ENCODE results near the gene PSMG2. TPM values are rescaled to one million over a fixed set of nuclear protein-coding genes. Genes with fewer than 3 reads are reported as not detected.

PSMG2 gene
- total and polyA plus RNA-seq, 2 of the 4 experiments (the other 2 are of a cell fraction) = 34.4 to 59.5 TPM

DNA sequence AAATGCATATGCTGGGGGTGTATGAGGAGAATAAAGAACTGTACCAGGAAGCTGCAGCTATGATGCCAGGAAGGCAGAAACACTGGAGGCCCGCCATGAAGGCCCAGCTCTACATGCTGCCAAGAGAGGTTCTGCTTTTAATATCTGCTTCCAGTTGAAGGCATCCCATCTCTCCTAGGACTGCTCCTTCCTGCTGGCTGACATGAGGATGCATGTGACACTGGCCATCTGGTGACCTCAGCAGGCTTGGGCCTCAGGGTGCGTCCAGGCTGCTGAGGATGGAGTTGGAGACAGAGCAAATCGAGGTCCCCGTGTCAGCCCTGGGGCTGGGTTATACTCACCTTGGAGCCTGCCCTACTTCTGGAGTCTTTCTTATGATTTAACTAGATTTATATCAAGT is 49.0 kb downstream of the PSMG2 start:
- in situ Hi-C loops (cut with MboI; ENCODE audit: low sequenced_read_pairs) = loop anchor here (25.0 kb wide), 1 partner anchor 885 kb away; no protein-coding TSS in a partner anchor
- BruUV-seq (replicated peaks) = no TSS peak

More for the DNA sequence above, 49.0 kb downstream of the PSMG2 start:
- no peak overlapping the region for H2AK9ac ChIP-seq (replicated peaks; ENCODE audit: low read depth, low read length, poor library complexity)
- no peak overlapping the region for H2BK120ac ChIP-seq (ENCODE audit: low read depth, low read length)
- no peak overlapping the region for H2BK5ac ChIP-seq (ENCODE audit: low read depth, low read length, poor library complexity, severe bottlenecking)
- H4K91ac ChIP-seq (ENCODE audit: insufficient read depth, low read depth, low read length) = no peak overlapping the region
- dilution Hi-C loops (cut with HindIII; ENCODE audit: low sequenced_read_pairs, unreplicated experiment) = no loop called here
- H3K27ac ChIP-seq (ENCODE audit: insufficient read depth, low read length) = no peak overlapping the region
- no peaks in the 10 kb centered on the region for H3K36me3 ChIP-seq (ENCODE audit: control insufficient read depth, insufficient read depth, low read length)
- H3K4me2 ChIP-seq (ENCODE audit: low read depth, low read length) = no peak overlapping the region
- H2AK5ac ChIP-seq (ENCODE audit: low read depth, low read length) = no peak overlapping the region; the same call in 1 of the 2 replicates
- H3K23ac ChIP-seq (ENCODE audit: low read depth, low read length) = no peak overlapping the region
- DNase-seq (no peak), ATAC-seq (ENCODE audit: low read depth) (no peak)
- H3K14ac ChIP-seq (replicated peaks; ENCODE audit: low read depth, low read length) = no peak overlapping the region
- peaks cover 7% of the 10 kb centered on the region for H3K4me1 ChIP-seq (ENCODE audit: control insufficient read depth, insufficient read depth, low read length)
- no peak overlapping the region for H3K9ac ChIP-seq (ENCODE audit: low read depth, low read length)
- POLR2A ChIA-PET (ENCODE audit: unreplicated experiment) = no interaction called here
- H3K9me1 ChIP-seq (ENCODE audit: insufficient read depth, low read length) = peaks cover 4% of the 10 kb centered on the region; the same call in 1 of the 2 replicates
- TF ChIP-seq USF2 (IDR thresholded peaks at IDR 0.05; ENCODE audit: low read depth, low read length) (no peak), ELK1 (IDR thresholded peaks at IDR 0.05; ENCODE audit: borderline replicate concordance, low read depth, low read length) (no peak), NFE2L2 (IDR thresholded peaks at IDR 0.05; ENCODE audit: low read depth, low read length) (no peak), BHLHE40 (IDR thresholded peaks at IDR 0.05; ENCODE audit: low read depth, low read length) (no peak), CEBPB (IDR thresholded peaks at IDR 0.05; ENCODE audit: low read depth, low read length) (no peak), CHD1 (IDR thresholded peaks at IDR 0.05; ENCODE audit: low read depth, low read length) (no peak), POLR2A (IDR thresholded peaks at IDR 0.05; ENCODE audit: low read depth, low read length) (no peak), RFX5 (IDR thresholded peaks at IDR 0.05; ENCODE audit: low read depth, low read length) (no peak), MAFK (IDR thresholded peaks at IDR 0.05; ENCODE audit: low read depth, low read length) (no peak)
- TF ChIP-seq, protein P1, sequence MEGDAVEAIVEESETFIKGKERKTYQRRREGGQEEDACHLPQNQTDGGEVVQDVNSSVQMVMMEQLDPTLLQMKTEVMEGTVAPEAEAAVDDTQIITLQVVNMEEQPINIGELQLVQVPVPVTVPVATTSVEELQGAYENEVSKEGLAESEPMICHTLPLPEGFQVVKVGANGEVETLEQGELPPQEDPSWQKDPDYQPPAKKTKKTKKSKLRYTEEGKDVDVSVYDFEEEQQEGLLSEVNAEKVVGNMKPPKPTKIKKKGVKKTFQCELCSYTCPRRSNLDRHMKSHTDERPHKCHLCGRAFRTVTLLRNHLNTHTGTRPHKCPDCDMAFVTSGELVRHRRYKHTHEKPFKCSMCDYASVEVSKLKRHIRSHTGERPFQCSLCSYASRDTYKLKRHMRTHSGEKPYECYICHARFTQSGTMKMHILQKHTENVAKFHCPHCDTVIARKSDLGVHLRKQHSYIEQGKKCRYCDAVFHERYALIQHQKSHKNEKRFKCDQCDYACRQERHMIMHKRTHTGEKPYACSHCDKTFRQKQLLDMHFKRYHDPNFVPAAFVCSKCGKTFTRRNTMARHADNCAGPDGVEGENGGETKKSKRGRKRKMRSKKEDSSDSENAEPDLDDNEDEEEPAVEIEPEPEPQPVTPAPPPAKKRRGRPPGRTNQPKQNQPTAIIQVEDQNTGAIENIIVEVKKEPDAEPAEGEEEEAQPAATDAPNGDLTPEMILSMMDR (conservative IDR thresholded peaks at IDR 0.05; ENCODE audit: low read depth, low read length) = no peak
- H3K4me3 ChIP-seq (ENCODE audit: insufficient read depth, low read depth, low read length) = no peak overlapping the region
- no peaks in the 10 kb centered on the region for H3K27me3 ChIP-seq (ENCODE audit: control insufficient read depth, insufficient read depth, low read length)
- H3K18ac ChIP-seq (ENCODE audit: low read depth, low read length) = no peak overlapping the region
- H3K4ac ChIP-seq (ENCODE audit: low read depth, low read length) = no peak overlapping the region
- H3K56ac ChIP-seq (ENCODE audit: extremely low read depth, insufficient read depth, low read length) = no peak overlapping the region
- no CpG with 5 or more reads among the region's 4 CpGs for WGBS, 2 experiments (ENCODE audit: extremely low coverage in 2 of 2, insufficient read length in 1 of 2)
- no peaks in the 10 kb centered on the region for H4K20me1 ChIP-seq (ENCODE audit: insufficient read depth, low read length)
- no peaks in the 10 kb centered on the region for H3K9me3 ChIP-seq (ENCODE audit: control insufficient read depth, insufficient read depth, low read length)
- no peak overlapping the region for H2BK15ac ChIP-seq (ENCODE audit: low read depth, low read length)
- no peak overlapping the region for H2AFZ ChIP-seq (replicated peaks; ENCODE audit: low read length, poor library complexity)
- CTCF ChIA-PET = no interaction called here
- H4K5ac ChIP-seq (ENCODE audit: low read depth, low read length) = no peak overlapping the region
- no peaks in the 10 kb centered on the region for H3K79me1 ChIP-seq (ENCODE audit: low read depth in 1 of 2, low read length in 2 of 2)
- intact Hi-C loops (cut with micrococcal nuclease) = no loop called here
- H2BK20ac ChIP-seq (ENCODE audit: low read depth, low read length) = no peak overlapping the region
- H4K8ac ChIP-seq (ENCODE audit: low read depth in 2 of 2, low read length in 2 of 2) = no peak overlapping the region

Measured in IMR-90 (cell line).